HCT116 (cell line): Measurements from ENCODE around the gene EEF1A2.

Experiments used
- POLR2AphosphoS5 ChIP-seq: IDR thresholded peaks from 2 replicates; pipeline ENCODE4 v1.6.1; 2011; ENCODE audit warnings: mild to moderate bottlenecking, low read depth, low read length, moderate library complexity
- TF ChIP-seq, protein P1 (sequence below), 3 experiments: fragments of 200-600 bp in 1 of 3; sonication (generic) in 1 of 3; IDR thresholded peaks in 2 of 3; conservative IDR thresholded peaks in 1 of 3; 2 replicates each; pipeline ENCODE4 v1.5.1; 2012 to 2017; ENCODE audit warnings: low read depth in 2 of 3, low read length in 2 of 3, antibody characterized with exemption in 1 of 3, borderline replicate concordance in 1 of 3, control low read depth in 1 of 3, mild to moderate bottlenecking in 1 of 3, mixed read lengths in 1 of 3, mixed run types in 1 of 3, moderate library complexity in 1 of 3; ENCODE audit not compliant: insufficient read depth in 1 of 3
- TF ChIP-seq, protein P2 (sequence below): IDR thresholded peaks from 2 replicates; pipeline ENCODE4 v1.6.1; 2011; ENCODE audit warnings: mild to moderate bottlenecking, low read length, moderate library complexity; ENCODE audit not compliant: insufficient replicate concordance; ENCODE audit errors: extremely low read depth

DNA sequence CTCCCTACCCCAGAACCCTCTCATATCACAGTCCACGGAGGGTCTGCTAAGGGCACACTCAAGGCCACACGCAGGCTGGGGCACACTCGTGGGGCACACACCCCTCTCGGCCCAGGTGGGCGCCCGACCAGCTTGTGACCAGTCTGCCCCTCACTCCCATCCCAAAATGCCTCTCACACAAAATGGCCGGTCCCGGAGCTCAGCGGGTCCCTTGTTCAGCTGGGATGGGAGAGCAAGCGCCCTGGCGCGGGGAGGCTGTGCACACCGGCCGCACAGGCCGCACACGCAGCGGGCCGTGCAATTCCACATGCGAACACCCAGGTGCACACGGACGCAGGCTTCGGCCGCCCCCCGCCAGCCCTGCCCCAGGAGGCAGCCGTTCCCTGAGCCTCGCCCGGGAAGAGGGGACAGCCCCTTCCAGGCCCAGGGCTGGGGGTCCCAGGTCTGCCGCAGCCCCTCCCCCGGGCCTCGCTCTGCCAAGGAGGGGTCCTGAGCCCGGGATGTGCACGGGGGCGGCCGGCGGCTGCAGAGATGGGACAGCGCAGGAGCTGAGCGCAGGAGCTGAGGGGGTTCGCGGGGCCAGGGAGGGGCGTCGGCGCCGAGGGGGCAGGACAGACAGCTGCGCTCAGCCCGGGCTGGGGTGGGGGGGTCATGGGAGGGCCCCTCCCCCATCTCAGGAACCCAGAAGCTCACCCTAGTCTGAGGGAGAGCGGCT, 27.7 kb downstream of the EEF1A2 start:
- TF ChIP-seq, protein P1, sequence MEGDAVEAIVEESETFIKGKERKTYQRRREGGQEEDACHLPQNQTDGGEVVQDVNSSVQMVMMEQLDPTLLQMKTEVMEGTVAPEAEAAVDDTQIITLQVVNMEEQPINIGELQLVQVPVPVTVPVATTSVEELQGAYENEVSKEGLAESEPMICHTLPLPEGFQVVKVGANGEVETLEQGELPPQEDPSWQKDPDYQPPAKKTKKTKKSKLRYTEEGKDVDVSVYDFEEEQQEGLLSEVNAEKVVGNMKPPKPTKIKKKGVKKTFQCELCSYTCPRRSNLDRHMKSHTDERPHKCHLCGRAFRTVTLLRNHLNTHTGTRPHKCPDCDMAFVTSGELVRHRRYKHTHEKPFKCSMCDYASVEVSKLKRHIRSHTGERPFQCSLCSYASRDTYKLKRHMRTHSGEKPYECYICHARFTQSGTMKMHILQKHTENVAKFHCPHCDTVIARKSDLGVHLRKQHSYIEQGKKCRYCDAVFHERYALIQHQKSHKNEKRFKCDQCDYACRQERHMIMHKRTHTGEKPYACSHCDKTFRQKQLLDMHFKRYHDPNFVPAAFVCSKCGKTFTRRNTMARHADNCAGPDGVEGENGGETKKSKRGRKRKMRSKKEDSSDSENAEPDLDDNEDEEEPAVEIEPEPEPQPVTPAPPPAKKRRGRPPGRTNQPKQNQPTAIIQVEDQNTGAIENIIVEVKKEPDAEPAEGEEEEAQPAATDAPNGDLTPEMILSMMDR (IDR thresholded peaks at IDR 0.05 in 2 of 3, conservative IDR thresholded peaks at IDR 0.05 in 1 of 3; ENCODE audit: borderline replicate concordance in 1 of 3, insufficient read depth in 1 of 3, low read depth in 2 of 3, low read length in 2 of 3) = no peak
- TF ChIP-seq POLR2AphosphoS5 = no peak
- TF ChIP-seq, protein P2, sequence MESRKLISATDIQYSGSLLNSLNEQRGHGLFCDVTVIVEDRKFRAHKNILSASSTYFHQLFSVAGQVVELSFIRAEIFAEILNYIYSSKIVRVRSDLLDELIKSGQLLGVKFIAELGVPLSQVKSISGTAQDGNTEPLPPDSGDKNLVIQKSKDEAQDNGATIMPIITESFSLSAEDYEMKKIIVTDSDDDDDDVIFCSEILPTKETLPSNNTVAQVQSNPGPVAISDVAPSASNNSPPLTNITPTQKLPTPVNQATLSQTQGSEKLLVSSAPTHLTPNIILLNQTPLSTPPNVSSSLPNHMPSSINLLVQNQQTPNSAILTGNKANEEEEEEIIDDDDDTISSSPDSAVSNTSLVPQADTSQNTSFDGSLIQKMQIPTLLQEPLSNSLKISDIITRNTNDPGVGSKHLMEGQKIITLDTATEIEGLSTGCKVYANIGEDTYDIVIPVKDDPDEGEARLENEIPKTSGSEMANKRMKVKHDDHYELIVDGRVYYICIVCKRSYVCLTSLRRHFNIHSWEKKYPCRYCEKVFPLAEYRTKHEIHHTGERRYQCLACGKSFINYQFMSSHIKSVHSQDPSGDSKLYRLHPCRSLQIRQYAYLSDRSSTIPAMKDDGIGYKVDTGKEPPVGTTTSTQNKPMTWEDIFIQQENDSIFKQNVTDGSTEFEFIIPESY = no peak
